Stimulated activated CD4-positive, alpha-beta T cell treated with anti-CD3 and anti-CD28 coated beads, Interleukin-2, amount 100 ng/mL, for 48 hours (primary cell): ENCODE data around the gene MTHFD1L.
"Not testable (repeated sequence)": the region's sequence is repeated elsewhere in the genome, so short reads cannot be mapped to it uniquely, and the experiment has no call there.

Experiments
- DNase-seq, 2 donors: peaks; one replicate each; pipeline ENCODE4 v3.0.0-alpha.2; 2020

The MTHFD1L gene

DNA sequence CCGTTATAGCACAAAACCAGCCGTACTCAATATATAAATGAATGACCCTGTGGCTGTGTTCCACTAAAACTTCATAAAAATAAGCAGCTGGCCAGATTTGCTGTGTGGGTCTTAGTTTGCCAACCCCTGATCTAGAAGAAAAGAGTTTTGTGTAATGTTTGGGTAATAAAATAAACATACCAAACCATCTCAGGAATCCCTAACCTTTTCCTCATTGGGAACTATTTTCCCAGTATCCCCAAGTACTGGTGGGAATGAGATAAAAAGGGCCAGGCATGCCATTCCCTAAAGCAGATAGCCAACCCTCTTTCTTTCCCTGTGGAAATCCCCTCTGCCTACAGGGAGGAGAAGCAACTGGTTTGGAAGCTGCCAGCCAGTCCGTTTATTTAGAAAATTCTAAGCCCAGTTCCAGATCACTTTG is 205.1 kb downstream of the MTHFD1L start:
- DNase-seq = no peak

DNA sequence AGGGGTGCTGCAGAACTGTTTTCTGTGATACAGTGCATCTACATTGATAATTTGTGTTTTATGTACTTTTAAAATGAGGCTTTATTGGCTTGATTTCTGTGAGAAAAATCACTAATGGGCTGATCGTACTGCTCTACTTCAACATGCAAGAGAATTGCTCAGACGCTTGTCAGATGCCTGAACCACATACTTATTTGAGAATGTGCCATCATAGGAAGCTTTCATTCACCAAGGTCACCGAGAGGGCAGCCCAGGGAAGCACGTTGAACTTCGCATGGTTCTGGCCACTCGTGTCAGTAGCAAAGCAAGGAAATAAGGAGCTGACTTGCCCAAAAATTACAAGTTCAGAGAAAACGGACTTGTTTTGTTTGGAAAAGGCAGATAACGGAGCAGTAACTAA is 205.8 kb downstream of the MTHFD1L start:
- no peak for DNase-seq

DNA sequence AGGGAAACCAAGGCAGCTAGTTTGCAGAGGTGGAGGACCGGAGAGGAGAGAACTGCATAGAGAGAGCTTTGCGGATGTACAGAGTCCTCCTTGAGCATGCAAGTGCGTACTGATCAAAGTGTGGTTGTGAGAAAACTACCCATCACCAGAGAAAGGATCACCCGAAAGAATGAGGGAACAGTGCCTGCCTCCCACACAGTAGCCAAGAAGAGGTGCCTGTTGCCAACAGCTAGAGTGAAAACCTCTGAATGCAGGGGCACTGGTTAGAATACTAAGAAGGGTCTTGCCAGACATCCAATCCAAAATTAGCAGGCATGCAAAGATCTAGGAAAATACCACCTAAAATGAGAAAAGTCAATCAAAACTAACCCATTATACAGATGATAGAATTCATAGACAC is 207.6 kb downstream of the MTHFD1L start:
- DNase-seq = no peak

DNA sequence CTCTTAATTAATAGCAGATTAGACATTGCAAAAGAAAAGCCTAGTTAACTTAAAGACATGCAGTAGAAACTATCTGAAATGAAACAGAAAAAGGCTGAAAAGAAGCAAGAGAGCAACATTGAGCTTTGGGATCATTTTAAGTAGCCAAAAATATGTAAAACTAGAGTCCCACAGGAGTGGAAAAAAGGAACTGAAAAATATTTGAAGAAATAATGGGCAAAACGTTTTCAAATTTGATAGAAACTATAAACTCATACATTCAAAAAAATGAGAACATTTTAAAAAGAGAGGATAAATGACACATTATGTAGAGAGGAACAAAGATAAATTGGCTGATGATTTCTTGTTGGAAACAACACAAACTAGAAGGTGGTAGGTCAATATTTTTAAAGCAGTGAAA is 208.2 kb downstream of the MTHFD1L start:
- no peak for DNase-seq

DNA sequence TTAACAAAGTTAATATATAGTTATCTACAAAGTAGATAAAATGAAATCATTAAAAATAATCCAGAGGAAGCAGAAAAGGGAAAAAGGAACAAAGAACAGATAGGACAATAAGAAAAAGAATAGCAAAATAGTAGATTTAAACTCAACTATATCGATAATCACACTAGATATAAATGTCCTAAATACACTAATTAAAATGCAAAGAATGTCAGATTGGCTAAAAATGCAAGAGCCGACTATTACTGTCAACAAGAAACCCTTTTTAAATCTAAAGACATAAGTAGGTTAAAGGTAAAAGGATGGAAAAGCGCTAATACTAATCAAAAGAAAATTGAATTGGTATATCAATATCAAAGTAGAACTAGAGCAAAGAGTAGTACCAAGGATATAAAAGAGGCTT is 209.5 kb downstream of the MTHFD1L start:
- no peak for DNase-seq

DNA sequence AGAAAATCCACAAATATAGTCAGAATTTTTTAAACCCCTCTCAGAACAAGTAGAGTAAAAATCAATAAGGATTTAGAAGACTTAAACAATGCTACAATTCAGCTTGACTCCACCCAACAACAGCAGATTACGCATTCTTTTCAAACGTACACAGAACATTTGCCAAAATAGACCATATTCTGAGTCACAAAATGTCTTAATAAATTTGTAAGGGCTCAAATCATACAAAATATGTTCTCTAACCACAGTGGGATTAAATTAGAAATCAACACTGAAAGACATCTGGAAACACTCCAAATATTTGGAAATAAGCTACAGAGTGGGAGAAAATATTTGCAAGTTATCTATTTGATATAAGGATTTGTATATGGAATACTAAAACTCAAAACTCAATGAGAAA is 210.0 kb downstream of the MTHFD1L start:
- no peak for DNase-seq

DNA sequence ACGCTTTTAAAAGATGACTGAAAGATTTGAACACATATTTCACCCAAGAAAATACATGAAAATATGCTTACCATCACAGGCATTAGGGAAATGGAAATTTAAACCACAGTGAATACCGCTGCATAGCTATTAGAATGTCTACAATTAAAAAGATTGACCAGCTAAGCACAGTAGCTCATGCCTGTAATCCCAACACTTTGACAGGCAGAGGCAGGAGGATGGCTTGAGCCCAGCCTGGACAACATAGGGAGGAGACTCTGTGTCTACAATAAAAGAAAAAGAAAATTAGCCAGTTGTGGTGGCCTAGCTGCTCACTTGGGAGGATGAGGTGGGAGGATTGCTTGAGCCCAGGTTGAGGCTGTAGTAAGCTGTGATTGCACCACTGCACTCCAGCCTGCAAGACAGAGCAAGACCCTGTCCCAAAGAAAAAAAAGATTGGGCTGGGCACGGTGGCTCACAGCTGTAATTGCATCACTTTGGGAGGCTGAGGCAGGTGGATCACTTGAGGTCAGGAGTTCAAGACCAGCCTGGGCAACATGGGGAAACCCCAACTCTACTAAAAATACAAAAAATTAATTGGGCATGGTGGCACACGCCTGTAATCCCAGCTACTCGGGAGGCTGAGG is 210.5 kb downstream of the MTHFD1L start:
- no peak for DNase-seq

DNA sequence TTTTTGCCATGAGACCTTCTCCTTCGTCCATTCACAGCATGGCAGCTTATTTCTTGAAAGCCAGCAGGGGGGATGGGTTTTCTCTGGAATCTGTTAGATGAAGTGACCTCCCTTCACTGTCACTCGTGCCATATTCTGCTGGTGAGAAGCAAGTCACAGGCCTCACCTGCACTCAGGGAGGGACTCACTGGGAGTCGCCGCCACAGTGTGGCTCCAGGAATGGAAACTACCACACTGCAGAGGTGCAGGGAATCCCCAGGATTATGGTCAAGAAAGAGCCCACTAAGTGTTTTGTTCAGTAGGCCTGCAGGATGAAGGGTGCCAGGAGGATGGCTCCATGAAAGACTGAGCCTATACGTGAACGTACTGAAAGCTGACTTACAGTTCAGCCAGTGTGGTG is 213.2 kb downstream of the MTHFD1L start:
- no peak for DNase-seq

DNA sequence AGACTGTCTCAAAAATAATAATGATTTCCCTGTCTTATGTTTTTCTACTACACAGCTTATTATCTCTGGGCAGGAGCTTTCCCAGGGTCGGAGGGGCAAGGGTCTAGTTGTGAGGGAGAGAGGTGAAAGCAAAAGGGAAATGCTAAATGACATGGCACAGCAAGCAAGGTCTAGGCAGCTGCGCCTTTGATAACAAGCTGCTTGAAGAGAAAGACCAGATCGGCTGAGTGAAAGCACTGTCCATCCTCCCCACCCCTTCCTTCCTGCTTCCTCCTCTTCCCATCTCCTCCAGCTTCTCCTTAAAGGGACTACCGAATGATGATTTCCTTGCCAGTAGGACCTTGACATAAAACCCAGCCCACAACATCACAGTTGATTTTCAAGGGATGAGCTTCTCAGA is 216.2 kb downstream of the MTHFD1L start:
- DNase-seq = no peak

DNA sequence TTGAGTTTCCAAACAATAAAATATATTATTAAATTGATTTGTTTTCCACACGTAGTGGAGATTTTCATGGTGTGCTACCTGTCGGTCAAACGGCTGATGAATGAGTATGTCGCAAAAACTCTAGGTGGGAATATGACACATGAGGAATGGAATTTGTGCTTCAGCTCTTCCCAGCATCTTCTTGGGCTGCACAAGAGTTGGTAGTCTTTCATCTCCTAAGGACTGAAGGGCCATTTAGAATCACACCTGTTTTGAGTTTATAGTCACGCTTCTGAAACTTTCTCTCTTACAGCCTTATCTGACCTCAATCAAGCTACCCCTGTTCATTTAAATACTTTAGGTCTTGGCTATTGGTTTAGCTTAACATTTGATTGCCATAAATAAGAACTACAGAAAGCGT is 216.6 kb downstream of the MTHFD1L start:
- DNase-seq = no peak

DNA sequence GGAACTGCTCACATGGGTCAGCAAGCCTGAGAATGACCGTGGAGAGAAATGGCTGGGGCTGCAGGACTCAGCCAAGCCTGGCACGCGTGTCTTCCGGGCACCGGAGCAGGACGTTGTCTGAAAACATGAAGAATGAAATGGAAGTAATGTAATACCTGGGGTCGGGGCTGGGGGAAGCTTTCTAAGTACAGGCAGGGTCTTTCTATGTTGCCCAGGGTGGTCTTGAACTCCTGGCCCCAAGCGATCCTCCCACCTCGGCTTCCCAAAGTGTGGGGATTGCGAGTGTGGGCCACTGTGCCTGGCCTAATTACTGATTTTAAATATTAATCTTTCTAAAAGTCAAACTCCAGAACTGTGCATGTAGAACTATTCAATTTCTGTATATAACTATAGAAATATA is 218.8 kb downstream of the MTHFD1L start:
- DNase-seq = no peak

DNA sequence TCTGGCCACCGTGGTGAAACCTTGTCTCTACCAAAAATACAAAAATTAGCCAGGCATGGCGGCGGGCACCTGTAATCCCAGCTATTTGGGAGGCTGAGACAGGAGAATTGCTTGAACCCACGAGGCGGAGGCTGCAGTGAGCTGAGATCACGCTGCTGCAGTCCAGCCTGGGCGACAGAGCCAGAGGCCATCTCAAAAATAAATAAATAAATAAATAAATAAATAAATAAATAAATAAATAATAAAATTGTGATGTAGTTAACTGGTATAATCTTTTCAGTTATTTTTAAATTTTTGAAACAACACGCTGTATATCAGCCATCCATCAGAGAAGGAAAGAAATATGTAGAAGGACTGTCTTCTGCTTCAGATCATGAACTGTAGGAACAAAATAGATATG is 221.6 kb downstream of the MTHFD1L start:
- DNase-seq = not testable (repeated sequence)

DNA sequence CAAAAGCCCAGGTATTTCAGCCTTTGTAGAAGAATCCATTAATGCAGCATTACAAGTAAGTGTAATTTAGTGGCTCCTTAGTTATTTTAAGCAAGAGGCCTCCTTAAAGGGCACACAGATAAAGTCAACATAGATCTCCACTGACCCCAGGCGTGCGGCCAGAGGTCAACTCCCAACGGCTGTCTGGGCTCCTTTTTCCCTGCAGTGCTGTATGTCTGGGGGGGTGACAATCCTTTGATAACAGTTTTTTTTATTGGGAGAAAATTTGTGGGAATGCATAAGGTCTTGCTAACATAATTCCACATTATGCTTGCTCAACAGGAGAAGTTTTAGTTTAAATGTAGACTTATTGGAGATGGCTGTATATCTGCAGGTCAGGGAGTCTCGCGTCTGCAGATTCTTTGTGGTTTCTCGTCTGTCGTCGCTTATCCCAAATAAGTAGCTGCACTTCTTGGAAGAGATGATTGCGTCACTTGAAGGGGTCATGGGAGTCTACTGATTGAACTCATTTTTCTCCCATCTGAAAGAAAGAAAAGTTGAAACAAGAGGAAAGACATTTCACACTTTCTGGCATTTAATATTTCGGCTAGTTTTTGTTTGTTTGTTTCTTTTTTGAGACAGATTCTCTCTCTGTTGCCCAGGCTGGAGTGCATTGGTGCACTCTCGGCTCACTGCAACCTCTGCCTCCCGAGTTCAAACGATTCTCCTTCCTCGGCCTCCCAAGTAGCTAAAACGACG is 222.5 kb downstream of the MTHFD1L start:
- no peak for DNase-seq

DNA sequence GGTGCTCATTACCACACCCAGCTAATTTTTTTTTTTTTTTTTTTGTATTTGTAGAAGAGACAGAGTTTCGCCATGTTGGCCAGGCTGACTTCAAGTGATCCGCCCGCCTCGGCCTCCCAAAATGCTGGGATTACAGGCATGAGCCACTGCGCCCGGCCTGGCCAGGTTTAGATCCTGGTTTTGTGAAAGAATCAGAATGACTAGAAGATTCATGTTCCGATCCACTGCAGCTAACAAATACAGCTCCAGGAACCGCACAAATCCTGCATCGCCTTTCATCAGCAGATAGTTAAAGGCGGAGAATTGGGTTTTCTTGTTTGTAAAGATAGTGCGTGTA is 223.1 kb downstream of the MTHFD1L start:
- no peak for DNase-seq

DNA sequence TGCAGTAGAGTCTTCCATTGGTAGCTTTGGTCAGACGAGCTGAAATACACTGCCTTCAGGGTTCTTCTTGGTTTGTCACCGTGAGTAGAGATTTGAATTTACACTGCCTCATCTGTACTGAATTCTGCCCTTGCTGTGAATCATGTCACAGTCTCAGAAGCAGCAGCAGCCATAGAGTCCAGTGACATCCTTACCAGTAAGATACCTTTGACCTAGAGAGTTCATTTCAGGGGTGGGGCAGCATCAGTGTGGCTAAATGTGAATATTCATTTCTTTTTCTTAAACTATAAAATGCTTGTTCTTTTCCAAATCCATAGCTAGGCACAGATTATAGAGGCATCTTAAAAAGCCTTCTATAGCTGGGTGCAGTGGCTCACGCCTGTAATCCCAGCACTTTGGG is 223.5 kb downstream of the MTHFD1L start:
- no peak for DNase-seq

DNA sequence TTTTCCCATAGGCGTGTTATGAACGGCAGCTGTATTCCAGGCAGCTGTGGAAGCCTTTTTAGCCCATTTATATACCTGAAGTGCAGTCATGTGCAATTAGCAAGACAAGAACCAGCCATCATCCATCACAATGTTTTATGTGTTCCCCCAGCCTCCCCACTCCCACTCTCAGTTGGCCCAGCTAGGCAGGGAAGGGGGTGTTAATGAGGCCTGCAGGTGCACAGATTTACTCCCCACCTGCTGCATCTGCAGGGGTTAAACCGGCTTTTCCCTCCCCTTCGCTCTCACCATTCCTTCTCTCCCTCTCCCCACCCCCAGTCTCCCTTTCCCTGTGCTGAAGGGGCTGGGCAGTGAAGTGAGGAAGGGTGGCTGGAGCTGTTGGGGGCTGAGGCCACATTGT is 224.5 kb downstream of the MTHFD1L start:
- DNase-seq = no peak

DNA sequence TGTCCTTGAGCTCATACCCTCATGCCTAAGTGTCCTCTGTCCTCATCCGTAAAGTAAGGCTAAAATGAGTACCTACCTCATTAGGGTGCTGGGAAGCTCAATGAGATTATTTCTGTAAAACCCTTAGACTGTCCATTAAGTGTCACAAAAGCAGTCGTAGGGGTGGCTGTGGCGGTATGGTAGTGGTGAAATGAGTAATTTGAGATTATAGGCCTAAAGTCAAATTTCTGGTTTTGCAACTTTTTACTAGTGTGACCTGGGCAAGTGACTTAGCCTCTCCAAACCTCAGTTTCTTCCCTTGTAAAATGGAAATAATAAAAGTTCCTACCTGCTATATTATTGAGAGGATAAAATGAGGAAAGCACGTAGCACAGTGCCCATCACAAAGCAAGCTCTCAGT is 226.1 kb downstream of the MTHFD1L start:
- DNase-seq = no peak

DNA sequence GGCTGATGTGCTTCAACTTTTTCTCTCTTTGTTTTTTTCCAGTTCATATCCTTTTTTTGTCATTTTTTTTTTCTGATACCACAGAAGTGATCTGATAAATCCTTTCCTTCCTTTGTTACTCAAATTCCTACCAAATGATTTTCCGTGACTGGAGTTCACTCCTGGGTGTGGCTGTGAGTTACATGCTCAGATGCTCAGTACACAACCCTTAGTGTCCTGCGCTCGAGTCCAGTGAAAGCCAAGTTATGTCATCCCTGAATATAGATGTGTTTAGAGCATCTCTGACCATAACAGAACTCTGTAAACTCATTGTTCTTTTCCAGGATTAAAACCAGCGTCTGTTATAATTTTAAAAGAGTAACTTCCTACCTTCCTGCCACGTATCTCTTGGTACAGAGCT is 227.1 kb downstream of the MTHFD1L start:
- no peak for DNase-seq

DNA sequence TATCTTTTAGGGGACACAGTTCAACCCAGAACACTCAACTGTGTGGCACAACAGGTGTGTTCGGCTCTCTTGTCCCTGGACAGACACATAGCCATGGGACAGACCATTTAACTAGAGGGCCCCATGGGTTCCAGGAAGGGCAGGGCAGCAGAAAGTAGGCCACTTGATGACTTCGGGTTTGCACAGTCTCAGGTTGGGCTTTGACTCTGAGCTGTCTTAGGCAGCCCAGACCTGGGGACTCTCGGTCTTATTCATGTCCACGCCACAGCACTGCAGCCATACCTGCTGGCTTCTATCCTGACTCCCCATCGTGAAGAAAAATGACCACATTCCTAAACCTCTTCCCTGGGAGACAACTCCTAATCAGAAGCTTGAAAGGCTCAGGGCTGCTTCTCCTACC is 228.2 kb downstream of the MTHFD1L start:
- no peak for DNase-seq

DNA sequence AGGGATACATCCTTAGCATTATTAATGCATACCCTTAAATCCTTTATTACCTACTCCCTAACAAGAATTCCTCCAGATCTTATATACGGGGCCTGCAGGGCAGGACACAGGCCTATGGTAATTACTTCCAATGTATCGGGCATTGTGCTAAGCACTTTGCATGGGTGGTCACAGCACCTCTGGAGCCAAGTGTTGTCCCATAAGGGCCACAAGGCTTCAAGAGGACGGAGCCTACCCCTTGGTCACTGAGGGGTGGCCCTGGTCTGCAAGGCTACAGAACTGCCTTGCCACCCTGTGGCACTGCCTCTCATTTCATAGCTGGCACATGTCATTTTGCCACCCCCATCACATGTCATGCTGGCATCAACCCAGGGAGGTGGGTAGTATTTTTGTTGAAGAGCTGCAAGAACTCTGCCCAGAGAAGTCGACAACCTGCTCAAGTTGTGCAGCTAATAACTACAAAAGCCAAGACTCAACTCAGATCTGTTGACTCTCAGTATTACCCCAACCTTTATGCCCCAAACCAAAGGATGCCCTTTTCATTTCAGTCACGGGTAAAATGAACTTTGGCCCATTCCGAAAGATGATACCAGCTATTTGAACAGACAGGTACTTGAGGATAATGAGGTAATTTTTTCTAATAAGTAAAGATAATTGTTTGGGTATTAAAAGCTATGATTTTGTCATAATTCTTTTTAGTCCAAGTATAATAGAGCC is 230.2 kb downstream of the MTHFD1L start:
- DNase-seq = no peak

DNA sequence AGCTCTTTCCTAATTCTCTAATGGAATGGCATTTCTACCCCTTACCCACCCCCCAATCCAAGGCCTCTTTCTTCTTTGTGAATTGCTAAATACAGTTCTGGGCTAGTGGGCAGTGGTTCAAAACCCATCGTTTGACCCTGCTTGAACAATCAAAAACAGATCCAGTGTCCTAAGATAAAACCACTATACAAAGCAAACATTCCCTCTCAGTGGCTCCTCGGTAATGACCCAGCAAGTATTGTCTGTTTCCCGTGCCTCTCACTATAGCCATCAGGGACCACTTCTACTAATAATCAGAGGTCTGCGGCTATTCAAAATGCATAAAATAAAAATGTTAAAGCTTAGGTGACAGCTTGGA is 230.7 kb downstream of the MTHFD1L start:
- DNase-seq = no peak

DNA sequence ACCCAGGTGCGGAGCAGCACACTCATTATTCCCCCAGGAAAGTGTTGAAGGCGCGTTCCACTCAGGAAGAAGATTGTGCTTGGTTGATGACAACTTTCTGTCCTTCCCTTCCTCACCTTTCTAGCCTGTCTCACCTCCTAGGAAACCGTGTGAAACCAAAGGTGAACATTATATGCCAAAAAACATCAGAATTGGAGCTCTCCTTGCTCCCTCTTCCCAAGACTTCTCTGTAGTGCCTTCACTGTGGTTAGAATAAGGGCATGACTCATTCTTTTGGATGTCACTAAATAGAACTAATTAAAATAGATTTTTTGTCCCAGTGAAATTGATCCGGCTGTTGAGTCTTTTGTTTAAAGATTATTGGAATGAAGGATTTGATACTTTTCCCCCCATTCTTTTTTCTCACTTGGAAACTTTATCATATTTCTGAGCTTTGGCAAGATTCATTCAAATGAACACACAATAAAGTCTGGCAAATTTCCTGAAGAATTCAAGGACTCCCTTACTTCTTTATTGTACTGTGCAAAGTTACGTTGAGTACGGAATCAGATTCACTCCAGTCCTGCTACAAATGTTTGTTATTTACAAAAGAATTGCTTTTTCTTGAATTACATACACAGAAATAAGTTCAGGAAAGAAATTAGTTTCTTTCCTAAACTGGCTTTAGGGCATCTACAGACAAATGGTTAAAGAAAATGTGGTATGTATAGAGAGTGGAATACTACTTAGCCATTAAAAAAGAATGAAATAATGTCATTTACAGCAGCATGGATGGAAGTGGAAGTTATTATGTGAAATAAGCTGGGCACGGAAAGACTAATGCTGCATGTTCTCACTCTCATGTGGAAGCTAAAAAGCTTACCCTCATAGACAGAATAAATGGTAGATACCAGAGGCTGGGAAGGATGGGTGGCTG is 231.4 kb downstream of the MTHFD1L start:
- no peak for DNase-seq

DNA sequence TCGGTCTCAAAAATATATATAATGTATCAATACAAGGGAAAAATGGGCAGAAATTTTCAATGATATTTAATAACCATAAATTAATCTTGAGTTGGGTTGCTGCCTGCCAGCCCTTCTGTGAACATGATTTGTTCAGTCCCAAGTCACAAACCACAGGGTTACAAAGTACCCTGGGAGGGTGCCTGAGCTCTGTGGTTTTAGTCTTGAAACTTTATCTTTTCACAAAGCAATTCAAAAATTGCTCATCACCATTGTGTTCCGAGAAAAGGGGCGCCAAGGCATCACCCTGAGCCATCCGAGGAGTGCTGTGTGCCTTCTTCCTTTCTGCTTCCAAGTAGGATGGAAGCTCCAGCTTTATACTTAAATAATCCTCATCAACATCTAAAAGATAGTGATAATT is 232.7 kb downstream of the MTHFD1L start:
- DNase-seq = peak; percentile 4 to 5
